GM18861 (cell line): ENCODE data around the gene SMS.
"Not testable (repeated sequence)": the region's sequence is repeated elsewhere in the genome, so short reads cannot be mapped to it uniquely, and the experiment has no call there.

ENCODE experiments used
- ATAC-seq: cut with Tn5 transposase; IDR thresholded peaks from one replicate; pipeline ENCODE4 v1.9.1; 2021; ENCODE audit not compliant: unreplicated experiment

Gene SMS

DNA sequence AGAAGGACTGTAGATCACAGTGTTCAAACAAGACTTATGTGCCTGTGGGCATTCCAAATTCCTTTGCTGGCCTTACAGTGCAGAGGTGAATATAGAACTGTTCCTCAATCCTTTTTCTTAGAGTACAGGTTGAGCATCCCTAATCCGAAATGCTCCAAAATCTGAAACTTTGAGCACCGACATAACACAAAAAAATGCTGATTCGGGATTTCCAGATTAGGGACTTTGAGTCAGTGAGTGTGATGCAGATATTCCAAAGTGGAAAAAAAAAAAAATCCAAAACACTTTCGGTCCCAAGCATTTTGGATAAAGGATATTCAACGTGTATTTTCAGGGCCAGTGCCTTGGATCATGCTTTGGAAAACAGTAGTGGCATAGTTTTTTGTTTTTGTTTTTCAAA is 9.2 kb downstream of the SMS start:
- ATAC-seq: no peak

DNA sequence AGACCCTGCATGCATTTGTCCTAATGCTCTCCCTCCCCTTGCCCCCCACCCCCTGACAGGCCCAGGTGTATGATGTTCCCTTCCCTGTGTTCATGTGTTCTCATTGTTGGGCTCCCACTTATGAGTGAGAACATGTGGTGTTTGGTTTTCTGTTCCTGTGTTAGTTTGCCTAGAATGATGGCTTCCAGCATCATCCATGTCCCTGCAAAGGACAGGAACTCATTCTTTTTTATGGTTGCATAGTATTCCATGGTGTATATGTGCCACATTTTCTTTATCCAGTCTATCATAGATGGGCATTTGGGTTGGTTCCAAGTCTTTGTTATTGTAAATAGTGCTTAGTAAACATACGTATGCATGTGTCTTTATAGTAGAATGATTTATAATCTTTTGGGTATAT is 10.0 kb downstream of the SMS start:
- not testable (repeated sequence) for ATAC-seq

DNA sequence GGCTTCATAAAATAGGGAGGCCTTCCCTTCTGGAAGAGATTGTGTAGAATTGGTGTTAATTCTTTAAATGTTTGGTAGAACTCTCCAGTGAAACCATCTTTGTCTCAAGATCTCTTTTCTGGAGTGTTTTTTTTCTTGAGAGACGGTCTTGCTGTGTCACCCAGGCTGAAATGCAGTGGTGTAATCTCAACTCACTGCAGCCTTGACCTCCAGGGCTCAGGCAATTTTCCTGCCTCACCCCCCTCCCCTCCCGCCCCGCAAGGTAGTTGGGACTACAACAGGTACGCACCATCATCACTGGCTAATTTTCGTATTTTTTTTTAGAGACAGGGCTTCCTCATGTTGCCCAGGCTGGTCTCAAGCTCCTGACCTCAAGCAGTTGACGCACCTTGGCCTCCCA is 12.1 kb downstream of the SMS start:
- ATAC-seq: no peak

DNA sequence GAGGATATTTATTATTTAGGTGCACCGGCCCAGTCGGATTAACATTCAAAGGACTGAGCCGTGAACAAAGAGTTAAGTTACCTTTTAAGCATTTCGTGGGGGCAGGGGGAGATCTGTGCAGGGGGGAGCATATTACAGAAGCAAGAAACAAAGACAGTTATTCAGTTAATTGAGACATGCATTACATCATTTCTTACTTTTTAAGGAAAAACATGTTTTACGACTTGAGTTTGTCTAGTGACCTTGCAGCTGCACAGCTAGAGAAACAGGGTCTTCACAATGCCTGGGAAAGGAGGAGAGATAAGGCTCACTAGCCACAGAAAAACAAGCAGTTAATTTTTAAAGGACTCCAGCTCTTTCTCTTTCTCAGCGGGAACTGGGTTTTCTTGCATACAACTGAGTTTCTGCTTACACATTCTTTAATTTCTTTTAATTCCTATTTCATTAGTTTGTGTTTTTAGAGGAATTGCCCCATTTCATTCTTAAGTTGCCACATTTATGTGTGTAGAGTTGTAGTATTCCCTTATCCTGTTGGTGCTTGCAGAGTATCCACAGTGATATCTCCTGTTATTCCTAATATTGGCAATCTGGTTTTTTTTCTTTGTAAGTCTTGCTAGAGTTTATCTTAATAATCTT is 12.8 kb downstream of the SMS start:
- not testable (repeated sequence) for ATAC-seq

DNA sequence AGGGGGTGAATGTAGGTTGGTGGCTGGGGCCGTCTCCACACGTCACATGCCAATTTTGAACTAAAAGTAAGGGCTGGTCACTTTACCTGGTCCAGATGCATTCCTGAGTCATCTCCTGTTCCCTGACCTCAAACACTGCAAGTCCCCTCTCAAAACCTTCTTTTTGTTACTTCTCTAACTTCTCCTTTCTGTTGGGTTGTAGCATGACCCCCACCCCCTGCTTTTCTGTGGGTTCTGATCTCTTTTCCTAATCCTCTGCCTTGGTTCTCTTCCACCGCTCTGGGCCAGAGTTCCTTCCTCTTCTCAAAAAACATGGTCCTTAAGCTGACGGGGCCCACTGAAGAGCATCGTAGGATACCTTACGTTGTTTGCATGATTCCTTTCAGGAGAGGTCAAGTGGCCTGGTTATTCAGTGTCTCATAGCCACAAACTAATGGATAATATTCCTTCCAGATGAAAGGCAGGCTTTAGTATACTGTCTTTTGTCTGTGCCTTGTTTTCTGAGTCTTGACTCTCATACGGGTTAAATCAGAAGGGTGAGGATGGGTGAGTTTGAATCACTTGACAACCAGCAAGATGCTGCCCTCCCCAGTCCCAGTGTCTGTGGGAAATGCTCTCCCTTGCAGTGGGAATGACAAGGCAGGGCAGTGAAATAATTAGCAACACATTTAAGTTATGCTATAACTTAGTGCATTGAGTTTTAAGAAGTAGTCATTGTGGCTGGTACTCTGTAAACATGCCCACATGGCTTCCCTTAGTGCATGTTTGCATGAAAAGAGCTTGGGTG is 15.1 kb downstream of the SMS start:
- ATAC-seq: no peak

DNA sequence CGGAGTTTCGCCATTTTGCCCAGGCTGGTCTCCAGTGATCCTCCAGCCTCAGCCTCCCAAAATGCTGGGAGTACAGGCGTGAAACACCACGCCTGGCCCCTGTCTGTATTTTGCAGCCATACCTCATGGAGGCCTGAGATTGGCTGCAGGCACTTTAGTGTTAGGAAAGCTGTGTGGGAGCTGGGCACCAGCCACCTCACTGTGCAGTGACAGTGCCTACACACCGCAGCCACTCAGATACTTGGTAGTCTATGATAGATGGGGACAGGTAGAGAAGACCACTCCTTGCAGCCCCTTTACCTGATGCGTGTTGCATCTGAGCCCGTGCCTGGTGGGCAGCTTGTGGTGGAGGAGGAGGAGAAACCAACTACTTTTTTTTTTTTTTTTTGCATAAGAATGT is 16.3 kb downstream of the SMS start:
- no peak for ATAC-seq

DNA sequence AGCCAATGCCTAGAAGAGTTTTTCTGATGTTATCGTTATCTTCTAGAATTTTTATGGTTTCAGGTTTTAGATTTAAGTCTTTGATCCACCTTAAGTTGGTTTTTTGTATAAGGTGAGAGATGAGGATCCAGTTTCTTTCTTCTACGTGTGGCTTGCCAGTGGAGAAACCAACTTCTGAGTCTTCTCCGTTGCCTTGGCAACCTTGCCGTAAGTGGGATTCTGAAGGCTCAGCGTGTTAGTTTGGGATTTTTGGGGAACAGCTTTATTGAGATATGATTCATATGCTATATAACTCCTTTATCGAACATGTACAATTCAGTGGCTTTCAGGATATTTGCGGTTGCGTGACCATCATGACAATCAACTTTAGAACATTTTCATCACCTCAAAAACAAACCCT is 17.7 kb downstream of the SMS start:
- no peak for ATAC-seq

DNA sequence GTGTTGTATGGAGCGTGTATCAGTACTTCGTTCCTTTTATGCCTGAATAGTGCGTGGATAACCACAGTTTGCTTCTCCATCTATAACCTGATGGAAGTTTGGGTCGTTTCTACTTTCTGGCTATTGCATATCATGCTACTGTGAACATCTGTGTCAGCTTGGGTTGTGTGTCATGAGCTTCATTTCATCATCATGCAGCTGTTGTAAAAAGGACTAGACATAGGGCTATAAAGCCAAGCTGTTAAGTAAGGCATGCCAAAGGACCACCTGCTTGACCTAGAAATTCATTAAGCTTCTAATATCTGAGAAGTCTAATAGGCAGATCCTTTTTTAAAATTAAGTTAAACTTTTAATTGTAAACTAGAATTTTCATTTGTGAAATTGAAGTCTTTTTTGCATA is 18.4 kb downstream of the SMS start:
- no peak for ATAC-seq

DNA sequence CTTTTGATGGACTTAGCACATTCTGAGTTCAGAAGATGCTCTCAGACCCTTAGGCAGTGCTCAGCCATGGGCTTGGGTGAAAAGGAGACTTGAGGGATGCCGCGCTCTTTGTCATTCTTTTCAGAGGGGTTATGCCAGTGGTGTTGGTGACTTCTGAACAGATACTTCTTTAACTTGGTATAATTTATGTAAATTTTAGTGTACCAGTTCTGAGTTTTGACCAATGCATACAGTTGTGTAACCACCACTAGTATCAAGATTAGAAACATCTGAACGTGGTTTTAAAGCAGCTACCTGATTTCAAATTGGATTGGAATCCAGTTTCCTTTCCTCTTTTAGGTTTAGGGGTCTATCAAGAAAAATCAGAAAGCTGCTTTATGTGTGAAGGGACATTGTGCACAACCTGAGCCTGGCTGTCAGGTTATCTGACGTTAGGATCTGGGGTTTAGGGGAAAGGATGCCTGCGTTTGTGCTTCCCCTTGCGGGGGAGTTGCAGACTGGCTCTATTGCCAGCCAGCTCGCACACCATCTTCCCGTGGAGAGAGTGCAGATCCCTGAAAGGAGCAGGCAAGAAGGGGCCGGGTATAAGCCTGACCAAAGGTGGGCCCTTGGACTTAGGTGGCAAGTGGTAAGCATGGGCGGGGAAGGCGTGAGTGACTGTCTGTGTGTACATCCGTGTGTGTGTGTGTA is 19.0 kb downstream of the SMS start:
- ATAC-seq: peak; percentile 45

DNA sequence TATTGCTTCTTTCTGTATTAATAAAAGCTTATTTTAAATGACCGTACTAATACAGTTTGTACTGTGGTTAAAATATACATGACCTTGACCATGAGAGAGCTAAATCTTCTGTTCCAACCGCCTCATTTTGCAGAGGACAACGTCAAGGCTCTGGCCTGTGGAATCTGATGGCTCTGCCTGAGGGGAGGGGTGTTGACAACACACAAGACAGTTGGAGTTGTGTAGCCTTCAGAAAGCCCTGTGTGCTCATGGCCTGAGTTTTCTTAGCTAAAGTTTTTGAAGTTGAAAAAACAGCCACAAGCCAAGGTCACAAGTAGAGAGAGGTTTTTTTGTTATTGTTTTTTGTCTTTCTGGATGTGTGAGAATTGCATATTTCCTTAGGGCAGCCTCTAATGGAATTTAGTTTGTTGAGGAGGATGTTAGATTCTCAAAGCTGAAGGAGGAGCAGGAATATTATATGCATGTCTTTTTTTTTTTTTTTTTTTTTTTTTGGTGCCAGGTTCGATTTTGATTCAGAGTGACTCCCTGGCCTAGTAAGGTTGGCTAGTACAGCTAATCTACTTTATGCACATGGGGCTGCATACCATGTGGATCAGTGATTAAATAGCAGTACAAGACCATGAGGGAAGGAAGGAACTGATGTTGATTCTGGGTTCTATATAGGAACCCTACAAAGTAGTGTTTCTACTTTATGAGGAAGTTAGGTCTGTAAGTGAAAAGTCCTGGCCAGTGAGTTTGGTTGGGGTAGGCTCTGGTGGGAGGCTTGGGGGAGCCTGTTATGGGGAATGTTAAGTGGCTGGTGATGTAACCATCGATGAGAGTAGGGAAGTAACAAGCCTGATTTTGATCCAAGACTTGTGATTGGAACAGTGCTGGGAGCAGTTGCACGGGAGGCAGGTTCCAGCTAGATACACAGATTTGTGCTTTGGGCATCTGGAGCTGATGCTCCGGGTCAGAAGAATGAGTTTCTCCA is 20.3 kb downstream of the SMS start:
- no peak for ATAC-seq

DNA sequence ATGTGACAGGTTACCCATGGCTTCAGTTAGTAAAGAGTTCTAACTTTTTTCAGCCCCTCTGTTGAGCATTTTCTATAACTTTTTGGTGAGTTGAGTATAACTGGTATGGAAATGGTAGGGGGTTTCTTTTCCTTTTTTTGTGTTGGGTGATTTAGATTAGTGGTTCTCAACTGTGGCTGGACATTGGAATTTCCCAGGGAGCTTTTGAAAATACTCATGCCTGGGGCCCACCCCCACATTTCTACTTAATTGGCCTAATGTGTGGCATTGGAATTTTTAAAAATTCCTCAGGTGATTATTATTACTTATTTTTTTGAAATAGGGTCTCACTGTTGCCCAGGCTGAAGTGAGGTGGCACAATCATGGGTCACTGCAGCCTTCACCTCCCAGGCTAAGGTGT is 21.9 kb downstream of the SMS start:
- ATAC-seq: no peak

DNA sequence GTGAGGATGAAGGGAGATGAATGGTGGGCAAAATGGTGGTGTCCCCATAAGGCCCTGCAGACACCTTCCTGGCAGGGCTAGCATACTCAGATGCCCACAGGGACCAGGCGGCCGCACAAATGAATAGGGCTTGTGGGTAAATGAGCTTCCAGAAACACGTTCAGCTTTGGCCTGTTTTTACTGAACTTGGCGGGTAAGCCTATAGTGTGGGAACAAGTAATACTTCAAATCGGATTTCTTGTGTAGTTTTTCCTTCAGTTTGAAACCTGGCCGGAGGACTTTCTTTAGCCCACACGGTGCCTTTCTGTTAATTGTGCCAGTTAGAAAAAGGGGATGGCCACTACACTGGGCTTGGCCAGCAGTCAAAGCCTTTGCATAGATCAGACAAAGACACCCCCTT is 22.8 kb downstream of the SMS start:
- no peak for ATAC-seq

DNA sequence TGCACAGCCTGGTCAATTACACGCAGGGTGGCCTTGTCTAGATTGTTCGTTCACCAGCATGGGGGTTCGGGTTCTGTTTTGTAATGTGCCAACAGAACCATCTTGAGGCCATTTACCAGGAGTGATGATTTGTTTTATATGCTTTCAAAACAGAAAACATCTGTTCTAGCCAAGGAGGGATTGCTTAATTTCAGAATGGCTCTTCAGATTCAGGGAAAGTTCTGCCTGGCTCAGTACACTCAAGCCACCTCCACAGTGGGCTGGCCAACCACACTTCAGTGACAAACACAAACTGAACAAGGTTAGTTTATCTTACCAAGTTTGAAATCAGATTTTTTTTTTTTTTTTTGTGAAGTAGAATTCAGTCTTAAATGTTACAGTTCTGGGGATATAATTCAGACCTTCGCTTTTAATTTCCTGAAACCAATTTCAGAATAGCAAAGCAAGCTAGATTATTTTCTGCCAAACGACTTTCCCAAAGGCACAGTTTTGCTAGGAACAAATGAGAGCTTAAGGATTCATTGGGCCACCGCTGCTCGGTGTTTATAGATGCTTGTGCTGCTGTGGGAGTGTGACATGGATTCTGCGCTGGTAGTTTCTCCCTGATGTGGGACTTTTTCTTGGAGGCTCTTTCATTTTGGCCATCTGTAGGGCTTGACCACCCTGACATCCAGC is 23.4 kb downstream of the SMS start:
- no peak for ATAC-seq

DNA sequence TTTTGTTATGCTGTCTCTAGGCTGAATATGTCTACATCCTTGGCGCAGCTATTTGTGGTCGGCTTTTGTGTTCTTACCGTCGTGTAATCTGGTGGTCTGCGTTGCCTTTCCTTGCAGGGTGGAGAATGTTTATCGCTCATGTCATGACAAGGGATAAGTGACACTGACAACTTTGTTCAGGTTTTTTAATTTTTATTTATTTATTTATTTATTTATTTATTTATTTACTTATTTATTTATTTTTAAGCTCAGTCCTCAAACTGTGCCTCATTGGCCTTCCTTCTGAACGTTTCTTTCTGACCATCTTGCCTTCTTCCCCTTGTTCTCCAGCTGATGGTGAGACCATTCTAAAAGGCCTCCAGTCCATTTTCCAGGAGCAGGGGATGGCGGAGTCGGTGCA is 26.4 kb downstream of the SMS start:
- no peak for ATAC-seq

DNA sequence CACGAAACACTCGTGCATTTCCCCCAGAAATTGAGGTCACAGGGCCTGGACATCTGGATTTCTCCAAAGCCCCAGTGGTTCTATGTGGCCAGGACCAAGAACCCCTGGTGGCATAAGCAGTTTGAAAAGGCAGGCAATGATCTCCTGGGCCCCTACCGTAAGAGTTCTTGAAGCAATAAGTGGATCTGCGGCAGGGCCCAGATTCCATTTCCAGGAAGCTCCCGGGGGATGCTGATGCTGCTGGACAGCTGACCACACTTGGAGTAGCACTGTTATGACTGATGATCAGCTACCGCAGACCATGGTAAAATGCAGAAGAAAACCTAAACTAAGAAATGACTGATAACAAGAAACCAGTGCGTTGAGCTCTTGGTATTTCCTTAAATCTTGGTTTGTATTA is 27.8 kb downstream of the SMS start:
- no peak for ATAC-seq

DNA sequence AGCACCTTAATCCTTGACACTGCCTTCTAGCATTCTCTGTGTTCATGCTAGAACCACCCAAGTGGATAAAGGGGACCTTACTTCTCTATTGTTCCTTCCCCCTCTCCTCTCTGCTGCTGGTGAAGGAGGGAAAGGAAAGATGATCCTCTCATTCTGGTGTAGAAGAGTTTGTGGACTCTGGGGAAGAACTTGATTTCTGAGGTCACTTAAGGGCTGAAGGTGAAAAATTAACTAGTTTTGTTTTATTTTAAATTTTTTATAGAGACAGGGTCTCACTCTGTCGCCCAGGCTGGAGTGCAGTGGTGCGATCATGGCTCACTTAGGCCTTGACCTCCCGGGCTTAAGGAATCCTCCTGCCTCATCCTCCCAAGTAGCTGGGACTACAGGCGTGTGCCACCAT is 29.8 kb downstream of the SMS start:
- ATAC-seq: no peak

DNA sequence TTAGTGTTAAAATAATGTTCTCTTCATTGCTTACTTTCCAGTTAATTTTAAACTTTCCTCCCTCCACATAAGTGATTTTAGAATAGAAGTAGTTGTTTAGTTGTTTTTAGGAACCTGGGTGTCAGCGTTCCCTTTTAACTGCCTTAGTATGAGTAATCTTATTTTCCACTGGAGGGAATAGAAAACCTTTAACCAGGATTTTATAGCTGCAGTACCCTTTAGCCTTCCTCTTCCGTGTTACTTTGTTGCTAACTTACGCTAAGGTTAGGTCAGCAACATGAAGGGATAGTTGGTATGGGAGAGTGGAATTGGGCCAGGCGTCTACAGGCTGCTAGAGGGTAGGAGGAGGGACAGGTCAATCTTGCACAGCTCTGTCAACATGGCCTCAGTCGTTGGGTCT is 31.5 kb downstream of the SMS start:
- ATAC-seq: no peak

DNA sequence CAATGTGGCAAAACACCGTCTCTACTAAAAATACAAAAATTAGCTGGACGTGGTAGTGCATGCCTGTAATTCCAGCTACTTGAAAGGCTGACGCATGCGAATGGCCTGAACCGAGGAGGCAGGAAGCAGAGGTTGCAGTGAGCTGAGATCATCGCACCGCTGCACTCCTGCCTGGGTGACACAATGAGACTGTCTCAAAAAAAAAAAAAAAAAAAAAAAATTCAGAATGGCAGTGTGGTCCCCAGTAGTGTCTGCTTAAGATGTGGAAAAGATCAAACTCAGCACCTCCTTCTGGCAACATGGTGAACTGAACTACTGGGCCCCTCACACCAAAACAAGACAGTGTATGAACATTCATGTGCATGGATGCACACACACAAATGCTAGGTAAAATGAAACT is 32.2 kb downstream of the SMS start:
- ATAC-seq: no peak

DNA sequence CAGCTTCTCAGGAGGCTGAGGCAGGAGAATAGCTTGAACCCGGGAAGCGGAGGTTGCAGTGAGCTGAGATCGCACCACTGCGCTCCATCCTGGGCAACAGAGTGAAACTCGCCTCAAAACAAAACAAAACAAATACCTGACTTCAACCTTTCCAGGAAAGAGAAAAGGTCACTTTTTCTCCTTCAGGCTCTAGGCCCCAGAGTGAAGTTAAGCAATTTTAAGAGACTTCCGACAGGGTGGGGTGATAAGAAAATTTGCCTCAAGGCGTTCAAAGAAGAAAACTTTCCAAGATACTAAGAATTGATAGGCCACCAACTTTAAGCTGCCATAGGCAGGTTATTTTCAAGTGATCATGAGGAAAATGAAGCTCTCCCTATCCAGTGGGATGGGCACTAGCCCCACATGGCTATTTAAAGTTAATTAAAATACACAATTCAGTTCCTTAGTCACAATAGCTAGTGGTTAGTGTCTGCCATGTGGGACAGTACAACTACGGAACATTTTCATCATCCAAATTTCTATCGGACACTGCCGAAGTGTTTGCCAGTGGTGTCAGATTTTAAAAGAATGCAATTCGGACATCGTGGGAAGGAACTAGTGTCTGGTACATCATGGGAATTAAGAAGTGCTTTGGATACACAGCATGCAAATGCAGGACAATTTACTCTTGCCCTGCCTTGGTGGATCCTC is 33.0 kb downstream of the SMS start:
- no peak for ATAC-seq

DNA sequence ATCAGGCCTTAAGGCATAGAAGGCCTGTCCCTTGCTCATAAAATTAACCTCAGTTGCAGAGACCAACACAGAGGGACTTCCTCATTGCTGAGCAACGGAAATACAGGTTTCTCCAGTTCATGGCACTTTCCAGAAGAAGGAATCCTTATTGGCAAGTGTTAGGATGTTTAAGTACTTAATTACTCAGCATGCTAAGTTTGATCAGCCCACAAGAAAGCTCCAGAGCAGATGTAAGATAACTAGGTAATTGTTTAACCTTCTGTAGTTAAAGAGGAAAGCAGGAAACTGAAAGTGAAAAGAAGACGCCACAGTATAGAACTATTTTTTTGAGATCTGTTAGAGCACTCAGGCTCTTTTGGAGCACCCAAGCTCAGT is 33.5 kb downstream of the SMS start:
- peak; percentile 84 for ATAC-seq
